HepG2 (cell line): ENCODE measurements around the gene SLC16A3. TPM values are rescaled to one million over a fixed set of nuclear protein-coding genes. Genes with fewer than 3 reads are reported as not detected.

Experiments used
- HNRNPLL ChIP-seq: fragments of 200-400 bp; formaldehyde crosslinking; IDR thresholded peaks from 2 replicates; pipeline ENCODE4 v1.6.1; 2017; ENCODE audit warnings: mild to moderate bottlenecking, low read depth, low read length; ENCODE audit not compliant: poor library complexity, severe bottlenecking
- polyA plus RNA-seq, 8 experiments: library from polyadenylated mRNA; depleted of rRNA in 3 of 8; stranded (reverse) in 7 of 8; unstranded in 1 of 8; fragments of >200 nt; fragmentation: Illumina TruSeq in 4 of 8; extraction: Trizol in 4 of 8; gene quantifications; 2 replicates each; pipeline versions ENCODE4 v1.2.1 to v1.2.3, GENCODE V29; 2011 to 2016; ENCODE audit warnings: low read depth in 4 of 8, missing spikeins in 1 of 8, mixed read lengths in 1 of 8; ENCODE audit not compliant: insufficient read depth in 1 of 8
- total RNA-seq, 5 experiments: library from RNA; depleted of rRNA; stranded (reverse); fragments of >200 nt; fragmentation: Illumina TruSeq; extraction: Trizol; gene quantifications; 2 replicates each; pipeline ENCODE4 v1.2.3, GENCODE V29; 2016; ENCODE audit warnings: low read depth in 1 of 5
- TF ChIP-seq, protein P1 (sequence below): sonication (generic); formaldehyde crosslinking; IDR thresholded peaks from 2 replicates; pipeline ENCODE4 v1.5.0; 2020; ENCODE audit warnings: missing genetic modification reagents, mild to moderate bottlenecking, borderline replicate concordance
- TF ChIP-seq, protein P2 (sequence below), 2 experiments: fragments of 450-650 bp in 1 of 2; sonication (generic) in 1 of 2; formaldehyde crosslinking in 1 of 2; IDR thresholded peaks; 2 replicates each; pipeline versions ENCODE4 v1.6.1 to v1.8.0; 2016 to 2022; ENCODE audit warnings: antibody characterized with exemption in 1 of 2, mild to moderate bottlenecking in 1 of 2, missing genetic modification reagents in 1 of 2
- TF ChIP-seq, protein P3 (sequence below): sonication (generic); formaldehyde crosslinking; IDR thresholded peaks from 2 replicates; pipeline ENCODE4 v1.8.0; 2022; ENCODE audit warnings: missing genetic modification reagents, mild to moderate bottlenecking, moderate library complexity, borderline replicate concordance
- TF ChIP-seq, protein P4 (sequence below): sonication (generic); IDR thresholded peaks from 2 replicates; pipeline ENCODE4 v1.6.1; 2016; ENCODE audit warnings: low read depth, borderline replicate concordance
- TF ChIP-seq, protein P5 (sequence below): sonication (generic); formaldehyde crosslinking; IDR thresholded peaks from 2 replicates; pipeline ENCODE4 v1.4.0; 2020; ENCODE audit warnings: missing genetic modification reagents, mild to moderate bottlenecking, borderline replicate concordance
- TF ChIP-seq, protein P6 (sequence below): conservative IDR thresholded peaks from 2 replicates; pipeline ENCODE4 v1.6.1; 2018; ENCODE audit warnings: missing genetic modification reagents

The SLC16A3 gene
- total and polyA plus RNA-seq, 2 of the 13 experiments (the other 11 are each of a cell fraction or from before 2014, with no cell fraction given): 242 to 349 TPM

DNA sequence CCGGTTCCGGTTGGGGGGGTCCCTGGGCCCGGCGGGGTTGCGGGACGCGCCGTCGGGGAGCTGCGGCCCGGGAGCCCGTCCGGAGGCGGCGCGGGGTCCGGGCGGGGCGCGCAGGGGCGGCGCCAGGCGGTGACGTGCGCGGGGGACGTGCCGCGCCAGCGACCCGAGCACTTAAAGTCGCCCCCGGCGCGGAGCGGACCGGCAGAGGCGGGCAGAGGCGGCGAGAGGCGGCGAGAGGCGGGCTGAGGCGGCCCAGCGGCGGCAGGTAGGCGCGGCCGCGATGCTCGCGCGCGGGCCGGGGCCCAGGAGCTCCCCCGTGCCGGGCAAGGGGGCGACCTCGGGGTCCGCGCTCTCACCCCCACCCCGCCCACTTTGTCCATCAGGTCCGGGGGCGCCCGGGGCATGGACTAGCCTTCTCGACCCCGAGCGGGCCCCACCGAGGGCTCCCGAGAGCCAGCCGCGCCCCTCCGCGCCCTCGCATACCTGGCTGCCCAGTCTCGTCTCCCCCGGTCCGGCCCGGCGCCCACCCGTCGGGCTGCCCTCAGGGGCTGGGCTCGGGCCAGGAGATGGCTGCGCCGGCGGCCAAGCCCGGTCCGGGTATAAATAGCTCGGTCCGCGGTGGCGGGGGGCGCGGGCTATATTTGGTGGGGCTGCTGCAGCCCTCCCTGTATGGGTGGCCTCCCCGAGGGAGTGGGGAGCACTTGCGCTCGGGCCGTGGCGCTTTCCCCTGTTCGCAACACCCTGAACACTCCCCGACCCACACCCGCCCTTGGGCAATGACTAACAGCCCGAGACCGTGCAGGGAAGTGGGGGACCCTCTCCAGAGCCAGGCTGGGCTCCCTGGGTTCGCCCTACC is at the start of gene SLC16A3 (continued):
- TF ChIP-seq, protein P1, sequence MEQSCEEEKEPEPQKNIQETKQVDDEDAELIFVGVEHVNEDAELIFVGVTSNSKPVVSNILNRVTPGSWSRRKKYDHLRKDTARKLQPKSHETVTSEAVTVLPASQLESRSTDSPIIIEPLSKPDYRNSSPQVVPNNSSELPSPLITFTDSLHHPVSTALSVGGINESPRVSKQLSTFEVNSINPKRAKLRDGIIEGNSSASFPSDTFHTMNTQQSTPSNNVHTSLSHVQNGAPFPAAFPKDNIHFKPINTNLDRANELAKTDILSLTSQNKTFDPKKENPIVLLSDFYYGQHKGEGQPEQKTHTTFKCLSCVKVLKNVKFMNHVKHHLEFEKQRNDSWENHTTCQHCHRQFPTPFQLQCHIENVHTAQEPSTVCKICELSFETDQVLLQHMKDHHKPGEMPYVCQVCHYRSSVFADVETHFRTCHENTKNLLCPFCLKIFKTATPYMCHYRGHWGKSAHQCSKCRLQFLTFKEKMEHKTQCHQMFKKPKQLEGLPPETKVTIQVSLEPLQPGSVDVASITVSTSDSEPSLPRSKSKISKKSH: no peak
- TF ChIP-seq HNRNPLL: no peak
- TF ChIP-seq, protein P2, sequence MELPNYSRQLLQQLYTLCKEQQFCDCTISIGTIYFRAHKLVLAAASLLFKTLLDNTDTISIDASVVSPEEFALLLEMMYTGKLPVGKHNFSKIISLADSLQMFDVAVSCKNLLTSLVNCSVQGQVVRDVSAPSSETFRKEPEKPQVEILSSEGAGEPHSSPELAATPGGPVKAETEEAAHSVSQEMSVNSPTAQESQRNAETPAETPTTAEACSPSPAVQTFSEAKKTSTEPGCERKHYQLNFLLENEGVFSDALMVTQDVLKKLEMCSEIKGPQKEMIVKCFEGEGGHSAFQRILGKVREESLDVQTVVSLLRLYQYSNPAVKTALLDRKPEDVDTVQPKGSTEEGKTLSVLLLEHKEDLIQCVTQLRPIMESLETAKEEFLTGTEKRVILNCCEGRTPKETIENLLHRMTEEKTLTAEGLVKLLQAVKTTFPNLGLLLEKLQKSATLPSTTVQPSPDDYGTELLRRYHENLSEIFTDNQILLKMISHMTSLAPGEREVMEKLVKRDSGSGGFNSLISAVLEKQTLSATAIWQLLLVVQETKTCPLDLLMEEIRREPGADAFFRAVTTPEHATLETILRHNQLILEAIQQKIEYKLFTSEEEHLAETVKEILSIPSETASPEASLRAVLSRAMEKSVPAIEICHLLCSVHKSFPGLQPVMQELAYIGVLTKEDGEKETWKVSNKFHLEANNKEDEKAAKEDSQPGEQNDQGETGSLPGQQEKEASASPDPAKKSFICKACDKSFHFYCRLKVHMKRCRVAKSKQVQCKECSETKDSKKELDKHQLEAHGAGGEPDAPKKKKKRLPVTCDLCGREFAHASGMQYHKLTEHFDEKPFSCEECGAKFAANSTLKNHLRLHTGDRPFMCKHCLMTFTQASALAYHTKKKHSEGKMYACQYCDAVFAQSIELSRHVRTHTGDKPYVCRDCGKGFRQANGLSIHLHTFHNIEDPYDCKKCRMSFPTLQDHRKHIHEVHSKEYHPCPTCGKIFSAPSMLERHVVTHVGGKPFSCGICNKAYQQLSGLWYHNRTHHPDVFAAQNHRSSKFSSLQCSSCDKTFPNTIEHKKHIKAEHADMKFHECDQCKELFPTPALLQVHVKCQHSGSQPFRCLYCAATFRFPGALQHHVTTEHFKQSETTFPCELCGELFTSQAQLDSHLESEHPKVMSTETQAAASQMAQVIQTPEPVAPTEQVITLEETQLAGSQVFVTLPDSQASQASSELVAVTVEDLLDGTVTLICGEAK (IDR thresholded peaks at IDR 0.05): no peak
- TF ChIP-seq, protein P2 (CRISPR knock-in tag; IDR thresholded peaks at IDR 0.05): no peak
- TF ChIP-seq, protein P3, sequence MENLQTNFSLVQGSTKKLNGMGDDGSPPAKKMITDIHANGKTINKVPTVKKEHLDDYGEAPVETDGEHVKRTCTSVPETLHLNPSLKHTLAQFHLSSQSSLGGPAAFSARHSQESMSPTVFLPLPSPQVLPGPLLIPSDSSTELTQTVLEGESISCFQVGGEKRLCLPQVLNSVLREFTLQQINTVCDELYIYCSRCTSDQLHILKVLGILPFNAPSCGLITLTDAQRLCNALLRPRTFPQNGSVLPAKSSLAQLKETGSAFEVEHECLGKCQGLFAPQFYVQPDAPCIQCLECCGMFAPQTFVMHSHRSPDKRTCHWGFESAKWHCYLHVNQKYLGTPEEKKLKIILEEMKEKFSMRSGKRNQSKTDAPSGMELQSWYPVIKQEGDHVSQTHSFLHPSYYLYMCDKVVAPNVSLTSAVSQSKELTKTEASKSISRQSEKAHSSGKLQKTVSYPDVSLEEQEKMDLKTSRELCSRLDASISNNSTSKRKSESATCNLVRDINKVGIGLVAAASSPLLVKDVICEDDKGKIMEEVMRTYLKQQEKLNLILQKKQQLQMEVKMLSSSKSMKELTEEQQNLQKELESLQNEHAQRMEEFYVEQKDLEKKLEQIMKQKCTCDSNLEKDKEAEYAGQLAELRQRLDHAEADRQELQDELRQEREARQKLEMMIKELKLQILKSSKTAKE: no peak
- TF ChIP-seq, protein P4, sequence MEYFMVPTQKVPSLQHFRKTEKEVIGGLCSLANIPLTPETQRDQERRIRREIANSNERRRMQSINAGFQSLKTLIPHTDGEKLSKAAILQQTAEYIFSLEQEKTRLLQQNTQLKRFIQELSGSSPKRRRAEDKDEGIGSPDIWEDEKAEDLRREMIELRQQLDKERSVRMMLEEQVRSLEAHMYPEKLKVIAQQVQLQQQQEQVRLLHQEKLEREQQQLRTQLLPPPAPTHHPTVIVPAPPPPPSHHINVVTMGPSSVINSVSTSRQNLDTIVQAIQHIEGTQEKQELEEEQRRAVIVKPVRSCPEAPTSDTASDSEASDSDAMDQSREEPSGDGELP: no peak
- TF ChIP-seq, protein P5, sequence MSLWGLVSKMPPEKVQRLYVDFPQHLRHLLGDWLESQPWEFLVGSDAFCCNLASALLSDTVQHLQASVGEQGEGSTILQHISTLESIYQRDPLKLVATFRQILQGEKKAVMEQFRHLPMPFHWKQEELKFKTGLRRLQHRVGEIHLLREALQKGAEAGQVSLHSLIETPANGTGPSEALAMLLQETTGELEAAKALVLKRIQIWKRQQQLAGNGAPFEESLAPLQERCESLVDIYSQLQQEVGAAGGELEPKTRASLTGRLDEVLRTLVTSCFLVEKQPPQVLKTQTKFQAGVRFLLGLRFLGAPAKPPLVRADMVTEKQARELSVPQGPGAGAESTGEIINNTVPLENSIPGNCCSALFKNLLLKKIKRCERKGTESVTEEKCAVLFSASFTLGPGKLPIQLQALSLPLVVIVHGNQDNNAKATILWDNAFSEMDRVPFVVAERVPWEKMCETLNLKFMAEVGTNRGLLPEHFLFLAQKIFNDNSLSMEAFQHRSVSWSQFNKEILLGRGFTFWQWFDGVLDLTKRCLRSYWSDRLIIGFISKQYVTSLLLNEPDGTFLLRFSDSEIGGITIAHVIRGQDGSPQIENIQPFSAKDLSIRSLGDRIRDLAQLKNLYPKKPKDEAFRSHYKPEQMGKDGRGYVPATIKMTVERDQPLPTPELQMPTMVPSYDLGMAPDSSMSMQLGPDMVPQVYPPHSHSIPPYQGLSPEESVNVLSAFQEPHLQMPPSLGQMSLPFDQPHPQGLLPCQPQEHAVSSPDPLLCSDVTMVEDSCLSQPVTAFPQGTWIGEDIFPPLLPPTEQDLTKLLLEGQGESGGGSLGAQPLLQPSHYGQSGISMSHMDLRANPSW (CRISPR knock-in tag): no peak
- TF ChIP-seq, protein P6, sequence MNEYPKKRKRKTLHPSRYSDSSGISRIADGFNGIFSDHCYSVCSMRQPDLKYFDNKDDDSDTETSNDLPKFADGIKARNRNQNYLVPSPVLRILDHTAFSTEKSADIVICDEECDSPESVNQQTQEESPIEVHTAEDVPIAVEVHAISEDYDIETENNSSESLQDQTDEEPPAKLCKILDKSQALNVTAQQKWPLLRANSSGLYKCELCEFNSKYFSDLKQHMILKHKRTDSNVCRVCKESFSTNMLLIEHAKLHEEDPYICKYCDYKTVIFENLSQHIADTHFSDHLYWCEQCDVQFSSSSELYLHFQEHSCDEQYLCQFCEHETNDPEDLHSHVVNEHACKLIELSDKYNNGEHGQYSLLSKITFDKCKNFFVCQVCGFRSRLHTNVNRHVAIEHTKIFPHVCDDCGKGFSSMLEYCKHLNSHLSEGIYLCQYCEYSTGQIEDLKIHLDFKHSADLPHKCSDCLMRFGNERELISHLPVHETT (CRISPR knock-in tag): peak; percentile 1; the same call in 1 of the 2 replicates
